Mesendoderm (in vitro differentiated cells): ENCODE measurements around the gene ZNF750.

ENCODE experiments used
- DNase-seq: peaks from one replicate; pipeline ENCODE4 v3.0.0; 2013
- H2AK5ac ChIP-seq: 2 replicates; pipeline ENCODE4 v1.6.1; 2013; ENCODE audit warnings: low read length, inconsistent platforms
- H2BK120ac ChIP-seq: 2 replicates; pipeline ENCODE4 v1.6.1; 2013; ENCODE audit warnings: low read depth, mild to moderate bottlenecking, low read length, moderate library complexity, mixed read lengths
- H2BK15ac ChIP-seq: replicated peaks from 2 replicates; pipeline ENCODE4 v1.6.1; 2013; ENCODE audit warnings: low read depth, mild to moderate bottlenecking, moderate library complexity
- H2BK5ac ChIP-seq: 2 replicates; pipeline ENCODE4 v1.6.1; 2013; ENCODE audit warnings: low read length, inconsistent platforms
- H3K18ac ChIP-seq: 2 replicates; pipeline ENCODE4 v1.6.1; 2013; ENCODE audit warnings: mild to moderate bottlenecking, low read length, mixed read lengths
- H3K23ac ChIP-seq: one replicate; pipeline ENCODE4 v1.6.1; 2013; ENCODE audit warnings: low read length
- H3K27ac ChIP-seq: 2 replicates; pipeline ENCODE4 v1.5.1; 2013; ENCODE audit warnings: low read depth, mild to moderate bottlenecking, inconsistent platforms, low read length, moderate library complexity
- H3K27me3 ChIP-seq: 2 replicates; pipeline ENCODE4 v1.6.1; 2013; ENCODE audit warnings: low read length, control low read depth, mild to moderate bottlenecking, inconsistent platforms; ENCODE audit not compliant: insufficient read depth, poor library complexity
- H3K36me3 ChIP-seq: 2 replicates; pipeline ENCODE4 v1.6.1; 2013; ENCODE audit warnings: low read length, inconsistent platforms; ENCODE audit not compliant: control insufficient read depth, insufficient read depth
- H3K4ac ChIP-seq: one replicate; pipeline ENCODE4 v1.6.1; 2013; ENCODE audit warnings: low read depth, mild to moderate bottlenecking, low read length, moderate library complexity
- H3K4me1 ChIP-seq: 2 replicates; pipeline ENCODE4 v1.6.1; 2013; ENCODE audit warnings: low read depth, low read length, inconsistent platforms; ENCODE audit not compliant: control insufficient read depth
- H3K4me2 ChIP-seq: 2 replicates; pipeline ENCODE4 v1.6.1; 2013; ENCODE audit warnings: low read length
- H3K4me3 ChIP-seq: 2 replicates; pipeline ENCODE4 v1.5.1; 2013; ENCODE audit warnings: mild to moderate bottlenecking, low read length
- H3K56ac ChIP-seq: one replicate; pipeline ENCODE4 v1.6.1; 2013; ENCODE audit warnings: low read length
- H3K79me1 ChIP-seq: 2 replicates; pipeline ENCODE4 v1.6.1; 2013; ENCODE audit warnings: low read length, inconsistent platforms
- H3K79me2 ChIP-seq: 2 replicates; pipeline ENCODE4 v1.6.1; 2013; ENCODE audit warnings: mild to moderate bottlenecking, low read length; ENCODE audit not compliant: control insufficient read depth, insufficient read depth
- H3K9ac ChIP-seq: 2 replicates; pipeline ENCODE4 v1.6.1; 2013; ENCODE audit warnings: low read length, inconsistent platforms
- H4K5ac ChIP-seq: one replicate; pipeline ENCODE4 v1.6.1; 2013; ENCODE audit warnings: low read length
- H4K8ac ChIP-seq: one replicate; pipeline ENCODE4 v1.6.1; 2013; ENCODE audit warnings: low read depth, mild to moderate bottlenecking, control low read depth, low read length, moderate library complexity
- WGBS: extraction: QIAGEN DNeasy Blood & Tissue Kit; methylation state at CpG from one replicate; pipeline ENCODE4 v1.1.7; 2013; ENCODE audit warnings: low lambda C conversion rate, missing lambda C conversion rate; ENCODE audit not compliant: insufficient coverage; ENCODE audit errors: extremely low coverage; 5-methylcytosine and 5-hydroxymethylcytosine counted together

Gene ZNF750

DNA sequence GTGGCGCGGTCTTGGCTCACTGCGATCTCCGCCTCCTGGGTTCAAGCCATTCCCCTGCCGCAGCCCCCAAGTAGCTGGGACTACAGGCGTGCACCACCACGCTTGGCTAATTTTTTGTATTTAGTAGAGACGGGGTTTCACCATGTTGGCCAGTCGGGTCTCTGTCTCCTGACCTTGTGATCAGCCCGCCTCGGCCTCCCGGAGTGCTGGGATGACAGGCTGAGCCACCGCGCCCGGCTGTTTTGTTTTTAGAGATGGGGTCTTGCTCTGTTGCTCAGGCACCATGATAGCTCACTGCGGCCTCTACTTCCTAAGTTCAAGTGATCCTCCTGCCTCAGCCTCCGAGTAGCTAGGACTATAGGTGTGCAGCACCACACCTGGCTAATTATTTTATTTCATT is 27.2 kb downstream of the ZNF750 start:
- Histone ChIP-seq H3K4me2 (no peak overlapping the region), H3K56ac (no peak overlapping the region), H4K5ac (no peak overlapping the region), H4K8ac (no peak overlapping the region), H3K27me3 (no peaks in the 10 kb centered on the region), H3K79me2 (no peaks in the 10 kb centered on the region), H3K9ac (no peak overlapping the region), H3K4me1 (no peaks in the 10 kb centered on the region), H3K4me3 (no peak overlapping the region), H2BK120ac (no peak overlapping the region), H3K18ac (no peak overlapping the region), H3K36me3 (peaks cover 7% of the 10 kb centered on the region), H2BK5ac (no peak overlapping the region), H3K23ac (no peak overlapping the region), H3K27ac (no peak overlapping the region), H2AK5ac (no peak overlapping the region), H3K79me1 (no peaks in the 10 kb centered on the region), H2BK15ac (no peak overlapping the region), H3K4ac (no peak overlapping the region)
- no CpG with 5 or more reads among the region's 17 CpGs for WGBS
- no peak for DNase-seq

DNA sequence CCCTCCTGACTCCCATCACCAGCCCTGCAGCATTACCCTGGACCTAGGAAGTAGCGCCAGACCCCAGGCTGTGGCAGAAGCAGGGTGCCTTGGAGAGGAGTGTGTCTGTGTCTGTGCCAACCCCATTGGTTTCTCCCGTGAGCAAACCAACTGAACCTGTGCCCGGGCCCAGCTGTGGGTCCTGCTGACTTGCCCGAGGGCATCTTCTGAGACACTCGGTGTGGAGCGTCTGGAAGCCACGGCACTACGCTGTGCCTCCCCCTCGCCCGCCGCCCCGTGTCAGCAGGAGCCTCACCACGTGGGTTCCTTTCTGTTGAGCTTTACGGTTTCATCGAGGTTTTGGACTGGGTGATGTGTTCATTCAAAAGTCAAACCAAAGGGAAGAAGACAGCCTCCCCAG is 27.8 kb downstream of the ZNF750 start:
- no peak overlapping the region for H2BK120ac ChIP-seq
- no peak for DNase-seq
- WGBS, result no CpG with 5 or more reads among the region's 15 CpGs

DNA sequence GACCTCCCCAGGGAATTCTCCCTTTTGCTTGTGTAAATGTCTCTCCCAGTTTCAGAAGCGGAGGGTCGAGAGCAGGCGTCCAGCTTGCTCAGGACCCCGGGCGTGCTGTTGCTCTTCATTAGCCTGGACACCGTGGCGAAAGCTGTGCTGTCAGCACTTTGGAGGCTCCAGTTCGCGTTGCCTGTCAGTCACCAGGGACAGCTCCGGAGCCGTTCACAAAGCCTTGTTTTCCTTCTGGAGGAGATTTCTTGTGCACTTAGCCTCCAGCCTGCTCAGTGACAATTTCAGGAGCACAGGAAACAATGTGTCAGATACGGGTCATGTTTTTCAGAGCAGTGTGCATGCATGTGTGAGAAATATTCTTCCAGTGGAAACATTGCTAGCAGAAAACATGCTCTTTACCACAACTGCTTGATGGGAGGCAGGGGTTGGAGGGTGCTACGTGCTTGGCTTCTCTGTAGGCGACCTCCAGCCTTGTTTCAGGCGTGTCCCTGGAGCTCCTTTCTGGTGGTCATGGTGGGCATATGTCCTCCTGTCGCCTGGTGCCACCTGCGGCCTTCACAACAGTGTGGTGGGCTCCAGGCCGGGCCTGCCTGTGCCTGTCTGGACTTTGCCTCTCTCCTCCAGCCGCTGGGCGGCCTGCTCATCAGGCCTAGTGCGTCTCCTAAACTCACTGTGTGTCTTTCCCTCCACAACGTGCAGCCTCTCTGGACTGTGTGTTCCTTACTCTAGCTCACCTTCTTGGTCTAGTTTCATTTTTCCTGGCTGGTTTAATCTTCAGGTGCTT is 29.0 kb downstream of the ZNF750 start:
- H4K5ac ChIP-seq, result no peak overlapping the region
- WGBS, result no CpG with 5 or more reads among the region's 22 CpGs
- no peaks in the 10 kb centered on the region for H3K79me2 ChIP-seq
- no peak overlapping the region for H2BK15ac ChIP-seq
- H2BK120ac ChIP-seq, result no peak overlapping the region
- H3K56ac ChIP-seq, result no peak overlapping the region
- DNase-seq, result no peak
- H3K36me3 ChIP-seq, result peaks cover 4% of the 10 kb centered on the region
- no peak overlapping the region for H3K4me2 ChIP-seq
- no peak overlapping the region for H3K4ac ChIP-seq
- H3K79me1 ChIP-seq, result no peaks in the 10 kb centered on the region
- no peak overlapping the region for H2AK5ac ChIP-seq
- H3K27me3 ChIP-seq, result no peaks in the 10 kb centered on the region
- no peaks in the 10 kb centered on the region for H3K4me1 ChIP-seq
- no peak overlapping the region for H3K27ac ChIP-seq
- H2BK5ac ChIP-seq, result no peak overlapping the region
- H3K18ac ChIP-seq, result no peak overlapping the region
- no peak overlapping the region for H3K4me3 ChIP-seq
- no peak overlapping the region for H3K23ac ChIP-seq
- H3K9ac ChIP-seq, result no peak overlapping the region
- H4K8ac ChIP-seq, result no peak overlapping the region

More for the DNA sequence above, 27.8 kb downstream of the ZNF750 start:
- Histone ChIP-seq H3K79me1 (no peaks in the 10 kb centered on the region), H3K27ac (no peak overlapping the region), H3K36me3 (peaks cover 7% of the 10 kb centered on the region), H2BK15ac (no peak overlapping the region), H4K5ac (no peak overlapping the region), H3K56ac (no peak overlapping the region), H2BK5ac (no peak overlapping the region), H3K23ac (no peak overlapping the region), H3K4me2 (no peak overlapping the region), H2AK5ac (no peak overlapping the region), H4K8ac (no peak overlapping the region), H3K27me3 (no peaks in the 10 kb centered on the region), H3K4me1 (no peaks in the 10 kb centered on the region), H3K4me3 (no peak overlapping the region), H3K18ac (no peak overlapping the region), H3K79me2 (no peaks in the 10 kb centered on the region), H3K4ac (no peak overlapping the region), H3K9ac (no peak overlapping the region)

DNA sequence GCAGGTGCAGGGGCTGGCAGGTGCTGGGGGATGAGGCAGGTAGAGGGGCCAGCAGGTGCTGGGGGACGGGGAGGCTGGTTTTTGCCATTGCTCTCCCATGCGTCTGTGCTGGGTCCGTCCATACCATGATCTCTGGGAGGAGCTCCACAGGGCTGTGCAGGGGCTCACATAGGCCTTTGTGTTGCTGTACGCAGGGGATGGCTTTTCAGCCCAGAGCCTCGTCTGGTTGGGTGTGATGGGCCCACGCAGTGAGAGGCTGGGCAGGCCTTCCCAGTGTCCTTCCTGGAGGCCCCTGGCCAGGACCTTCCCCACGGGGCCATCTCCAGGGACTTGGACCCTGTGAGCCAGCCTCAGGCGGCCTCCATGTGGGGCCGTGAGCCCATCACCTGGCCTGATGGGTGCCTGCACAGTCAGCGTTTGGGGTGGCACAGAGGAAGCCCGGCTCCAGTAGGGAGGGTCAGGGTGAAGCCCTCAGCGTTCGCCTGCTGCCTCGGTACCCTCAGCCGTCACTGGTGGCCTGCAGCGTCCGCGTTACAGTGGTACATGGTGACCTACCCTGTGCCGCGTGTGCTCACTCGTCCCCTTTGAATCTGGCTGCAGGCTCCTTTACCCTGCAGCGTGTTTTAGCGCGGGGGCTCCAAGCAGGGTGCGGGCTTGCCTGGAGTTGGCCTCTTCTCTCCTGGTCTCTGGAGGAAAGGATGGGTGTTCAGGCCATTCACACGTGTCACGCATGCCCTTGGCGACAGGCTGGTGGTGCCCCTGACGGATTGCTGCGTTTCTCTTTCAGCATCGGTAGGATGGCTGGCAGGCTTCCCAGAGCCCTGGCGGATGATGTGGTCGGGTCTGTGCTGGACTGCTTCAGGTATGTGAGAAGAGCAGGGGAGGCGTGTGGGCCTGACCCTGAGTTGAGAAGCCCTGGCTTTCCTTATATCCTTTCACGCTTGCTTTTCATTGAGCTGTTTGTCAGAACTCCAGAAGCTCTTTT is 30.6 kb downstream of the ZNF750 start:
- no peaks in the 10 kb centered on the region for H3K4me1 ChIP-seq
- H3K79me1 ChIP-seq, result no peaks in the 10 kb centered on the region
- H3K18ac ChIP-seq, result no peak overlapping the region
- DNase-seq, result no peak
- no peak overlapping the region for H4K8ac ChIP-seq
- H2BK120ac ChIP-seq, result no peak overlapping the region
- H3K27ac ChIP-seq, result no peak overlapping the region
- H3K4me2 ChIP-seq, result no peak overlapping the region
- no peak overlapping the region for H2BK5ac ChIP-seq
- no peak overlapping the region for H2AK5ac ChIP-seq
- no peak overlapping the region for H3K9ac ChIP-seq
- H3K27me3 ChIP-seq, result no peaks in the 10 kb centered on the region
- peaks cover 4% of the 10 kb centered on the region for H3K36me3 ChIP-seq
- H3K56ac ChIP-seq, result no peak overlapping the region
- no peak overlapping the region for H3K4me3 ChIP-seq
- H4K5ac ChIP-seq, result no peak overlapping the region
- no CpG with 5 or more reads among the region's 35 CpGs for WGBS
- H3K79me2 ChIP-seq, result no peaks in the 10 kb centered on the region
- H3K4ac ChIP-seq, result no peak overlapping the region
- H3K23ac ChIP-seq, result no peak overlapping the region
- H2BK15ac ChIP-seq, result no peak overlapping the region

DNA sequence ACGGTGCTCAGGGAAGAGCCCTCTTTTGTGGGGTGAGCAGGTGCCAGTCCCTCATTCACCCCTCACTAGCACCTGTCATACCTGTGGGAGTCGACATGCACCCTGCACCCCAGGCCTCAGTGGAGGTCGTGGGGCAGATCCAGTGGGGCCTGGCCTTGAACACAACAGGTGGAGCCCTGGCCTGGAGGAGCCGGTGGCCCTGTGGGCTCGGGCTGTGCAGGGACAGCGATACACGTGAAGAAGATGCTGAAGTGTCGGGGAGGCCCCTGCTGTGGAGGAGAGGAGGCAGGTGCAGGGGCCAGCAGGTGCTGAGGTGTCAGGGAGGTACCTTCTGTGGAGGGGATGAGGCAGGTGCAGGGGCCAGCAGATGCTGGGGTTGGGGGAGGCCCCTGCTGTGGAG is 31.8 kb downstream of the ZNF750 start:
- peaks cover 2% of the 10 kb centered on the region for H3K79me1 ChIP-seq
- H3K4me1 ChIP-seq, result no peaks in the 10 kb centered on the region
- H3K27me3 ChIP-seq, result no peaks in the 10 kb centered on the region
- no peak overlapping the region for H3K9ac ChIP-seq
- no peak overlapping the region for H3K4ac ChIP-seq
- H3K23ac ChIP-seq, result no peak overlapping the region
- H2BK15ac ChIP-seq, result no peak overlapping the region
- H4K5ac ChIP-seq, result no peak overlapping the region
- no peak overlapping the region for H3K4me2 ChIP-seq
- H2BK5ac ChIP-seq, result no peak overlapping the region
- no peak overlapping the region for H3K18ac ChIP-seq
- H2AK5ac ChIP-seq, result no peak overlapping the region
- no peak overlapping the region for H3K27ac ChIP-seq
- no peak overlapping the region for H4K8ac ChIP-seq
- WGBS, result no CpG with 5 or more reads among the region's 8 CpGs
- no peak overlapping the region for H3K56ac ChIP-seq
- no peak overlapping the region for H2BK120ac ChIP-seq
- peaks cover under 1% of the 10 kb centered on the region for H3K79me2 ChIP-seq
- DNase-seq, result no peak
- H3K4me3 ChIP-seq, result no peak overlapping the region
- H3K36me3 ChIP-seq, result peaks cover 4% of the 10 kb centered on the region
